ENCODE measurements around the gene MANBA. TPM values are rescaled to one million over a fixed set of nuclear protein-coding genes. Genes with fewer than 3 reads are reported as not detected.
A peak's percentile ranks its signal among the peaks of the same experiment; 100 is the strongest.

MANBA gene
- total RNA-seq, result 10 to 100 TPM; 10.4 to 21.7 (median 15.1) TPM

GRCh38 chr4:102760645-102761295, at the start of gene MANBA:
MANBA (minus strand) TSS chr4:102760968; CDS start chr4:102760894, 74 bp downstream.
- no peak for TF ChIP-seq CTCF (IDR thresholded peaks at IDR 0.05)
- TF ChIP-seq POLR2A (IDR thresholded peaks at IDR 0.05), result peak in 3 of 4 donors; percentile 14 to 82 (median 48)
- intact Hi-C loops (cut with DNase I), result loop anchor here (5.0 kb wide), 1 partner anchor 67 kb away; the partner anchor contains the start of gene UBE2D3
- Histone ChIP-seq H3K27ac (peak within 1 kb of the TSS; percentile 65 to 93 (median 86)), H3K9me3 (no peaks in the 10 kb centered on the region), H3K27me3 (no peaks in the 10 kb centered on the region), H3K4me1 (peaks cover 0 to 18% (median 11%) of the 10 kb centered on the region in 3 donors), H3K36me3 (no peaks in the 10 kb centered on the region), H3K4me3 (peak within 1 kb of the TSS; percentile 62 to 95 (median 90))
- peak; percentile 22 for DNase-seq
- 0% methylated on average over 5 of the region's 60 CpGs; no CpG with 5 or more reads in 1 of the 2 donors for WGBS, 2 donors

GRCh38 chr4:102809691-102810090, 48.9 kb upstream of the MANBA start:
- intact Hi-C loops (cut with DNase I), result no loop called here
- WGBS, 2 donors, result 32 to 45% methylated on average over 2 of the region's 2 CpGs
- H3K36me3 ChIP-seq, result peaks cover 0 to 69% (median under 1%) of the 10 kb centered on the region in 3 donors
- DNase-seq, result no peak
- no peaks in the 10 kb centered on the region for H3K9me3 ChIP-seq
- TF ChIP-seq POLR2A (IDR thresholded peaks at IDR 0.05) (no peak), CTCF (IDR thresholded peaks at IDR 0.05) (no peak)
- no peak overlapping the region for H3K4me3 ChIP-seq
- no peaks in the 10 kb centered on the region for H3K27me3 ChIP-seq
- H3K4me1 ChIP-seq, result peaks cover 6 to 77% (median 31%) of the 10 kb centered on the region in 3 donors
- peak overlapping the region in 1 of 4 donors; percentile 0 for H3K27ac ChIP-seq

GRCh38 chr4:102809190-102809589, 48.4 kb upstream of the MANBA start:
- DNase-seq, result no peak
- peaks cover 0 to 69% (median 5%) of the 10 kb centered on the region in 3 donors for H3K36me3 ChIP-seq
- 48 to 50% methylated on average over 3 of the region's 3 CpGs for WGBS, 2 donors
- peak overlapping the region in 1 of 4 donors; percentile 0 for H3K27ac ChIP-seq
- H3K4me3 ChIP-seq, result no peak overlapping the region
- intact Hi-C loops (cut with DNase I), result no loop called here
- peaks cover 6 to 72% (median 31%) of the 10 kb centered on the region in 3 donors for H3K4me1 ChIP-seq
- H3K9me3 ChIP-seq, result no peaks in the 10 kb centered on the region
- no peak for TF ChIP-seq POLR2A (IDR thresholded peaks at IDR 0.05)
- TF ChIP-seq CTCF (IDR thresholded peaks at IDR 0.05), result no peak
- no peaks in the 10 kb centered on the region for H3K27me3 ChIP-seq

- Histone ChIP-seq H3K36me3 (peaks cover 0 to 70% (median 9%) of the 10 kb centered on the region in 3 donors), H3K4me1 (peaks cover 0 to 60% (median 26%) of the 10 kb centered on the region in 3 donors), H3K27ac (no peak overlapping the region), H3K27me3 (no peaks in the 10 kb centered on the region), H3K4me3 (no peak overlapping the region), H3K9me3 (no peaks in the 10 kb centered on the region)
- intact Hi-C loops (cut with DNase I), result no loop called here
- no peak for DNase-seq
- no peak for TF ChIP-seq POLR2A (IDR thresholded peaks at IDR 0.05)
- TF ChIP-seq CTCF (IDR thresholded peaks at IDR 0.05), result no peak
- 81 to 93% methylated on average over 2 of the region's 2 CpGs for WGBS, 2 donors
These were observed 47.2 kb upstream of the MANBA start for GRCh38 chr4:102808009-102808408.

GRCh38 chr4:102807345-102807744, 46.6 kb upstream of the MANBA start:
- intact Hi-C loops (cut with DNase I), result no loop called here
- DNase-seq, result no peak
- no peaks in the 10 kb centered on the region for H3K27me3 ChIP-seq
- H3K27ac ChIP-seq, result no peak overlapping the region
- WGBS, 2 donors, result 77 to 80% methylated on average over 1 of the region's 1 CpG
- no peaks in the 10 kb centered on the region for H3K9me3 ChIP-seq
- peaks cover 0 to 74% (median 9%) of the 10 kb centered on the region in 3 donors for H3K36me3 ChIP-seq
- TF ChIP-seq POLR2A (IDR thresholded peaks at IDR 0.05) (no peak), CTCF (IDR thresholded peaks at IDR 0.05) (no peak)
- no peak overlapping the region for H3K4me3 ChIP-seq
- H3K4me1 ChIP-seq, result peaks cover 0 to 53% (median 24%) of the 10 kb centered on the region in 3 donors

Data from esophagus squamous epithelium (tissue), 5 donors.